HEK293 (cell line): ENCODE measurements around the gene RPL4.

ENCODE experiments used
- ATF2 ChIP-seq: fragments of 450-650 bp; formaldehyde crosslinking; IDR thresholded peaks from 2 replicates; pipeline ENCODE4 v1.5.1; 2016; ENCODE audit warnings: missing biosample characterization, missing genetic modification characterization, low read depth
- CTCF ChIP-seq: fragments of 450-650 bp; formaldehyde crosslinking; IDR thresholded peaks from 2 replicates; pipeline ENCODE4 v1.5.1; 2016; ENCODE audit warnings: missing biosample characterization, missing genetic modification characterization
- KLF16 ChIP-seq: fragments of 450-650 bp; formaldehyde crosslinking; IDR thresholded peaks from 2 replicates; pipeline ENCODE4 v1.5.1; 2017; ENCODE audit warnings: missing biosample characterization, missing genetic modification characterization
- ZBTB44 ChIP-seq: fragments of 450-650 bp; IDR thresholded peaks from 2 replicates; pipeline ENCODE4 v1.5.1; 2018; ENCODE audit warnings: missing biosample characterization, mild to moderate bottlenecking, missing genetic modification characterization
- ZFP37 ChIP-seq: fragments of 450-650 bp; formaldehyde crosslinking; IDR thresholded peaks from 2 replicates; pipeline ENCODE4 v1.5.1; 2016; ENCODE audit warnings: missing biosample characterization, missing genetic modification characterization
- TF ChIP-seq, protein P1 (sequence below): fragments of 450-650 bp; formaldehyde crosslinking; IDR thresholded peaks from 2 replicates; pipeline ENCODE4 v1.5.1; 2017; ENCODE audit warnings: missing biosample characterization, mild to moderate bottlenecking, missing genetic modification characterization, moderate library complexity

DNA sequence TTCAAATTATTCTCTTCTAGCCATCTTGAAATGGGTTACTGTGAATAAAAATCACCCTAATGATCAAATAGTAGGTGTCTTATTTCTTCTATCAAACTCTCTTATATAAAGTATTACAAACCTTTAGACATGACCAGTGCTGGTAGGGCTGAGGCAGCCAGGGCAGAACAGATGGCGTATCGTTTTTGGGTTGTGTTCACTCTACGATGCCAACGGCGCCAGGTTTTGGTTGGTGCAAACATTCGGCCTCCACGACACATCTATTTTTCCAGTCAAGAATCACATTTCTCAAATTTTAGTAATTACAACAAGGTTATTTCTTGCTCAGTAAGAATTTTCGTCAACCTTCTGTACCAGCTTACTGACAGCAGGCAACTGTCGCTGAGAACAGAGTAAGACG lies 2.2 kb downstream of the RPL4 start:
- TF ChIP-seq KLF16 (tag by site-specific recombination), result no peak
- TF ChIP-seq, protein P1, sequence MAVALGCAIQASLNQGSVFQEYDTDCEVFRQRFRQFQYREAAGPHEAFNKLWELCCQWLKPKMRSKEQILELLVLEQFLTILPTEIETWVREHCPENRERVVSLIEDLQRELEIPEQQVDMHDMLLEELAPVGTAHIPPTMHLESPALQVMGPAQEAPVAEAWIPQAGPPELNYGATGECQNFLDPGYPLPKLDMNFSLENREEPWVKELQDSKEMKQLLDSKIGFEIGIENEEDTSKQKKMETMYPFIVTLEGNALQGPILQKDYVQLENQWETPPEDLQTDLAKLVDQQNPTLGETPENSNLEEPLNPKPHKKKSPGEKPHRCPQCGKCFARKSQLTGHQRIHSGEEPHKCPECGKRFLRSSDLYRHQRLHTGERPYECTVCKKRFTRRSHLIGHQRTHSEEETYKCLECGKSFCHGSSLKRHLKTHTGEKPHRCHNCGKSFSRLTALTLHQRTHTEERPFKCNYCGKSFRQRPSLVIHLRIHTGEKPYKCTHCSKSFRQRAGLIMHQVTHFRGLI (tag by site-specific recombination), result no peak
- no peak for TF ChIP-seq ZFP37
- TF ChIP-seq ZBTB44 (tag by site-specific recombination), result no peak
- TF ChIP-seq ATF2 (tag by site-specific recombination), result no peak
- no peak for TF ChIP-seq CTCF
